Left ventricle myocardium inferior (tissue), 1 donor: ENCODE results near the gene PER2. TPM values are rescaled to one million over a fixed set of nuclear protein-coding genes. Genes with fewer than 3 reads are reported as not detected.
A peak's percentile ranks its signal among the peaks of the same experiment; 100 is the strongest.
"Not testable (repeated sequence)": the region's sequence is repeated elsewhere in the genome, so short reads cannot be mapped to it uniquely, and the experiment has no call there.

ENCODE experiments used
- DNase-seq: peaks from one replicate; pipeline ENCODE4 v3.0.0-alpha.2; 2020
- H3K27ac ChIP-seq: fragments of 200-600 bp; replicated peaks from 2 replicates; pipeline ENCODE4 v1.8.0; 2021
- H3K27me3 ChIP-seq: fragments of 200-600 bp; 2 replicates; pipeline ENCODE4 v1.8.0; 2021; ENCODE audit warnings: low read depth
- H3K36me3 ChIP-seq: fragments of 200-600 bp; 2 replicates; pipeline ENCODE4 v1.8.0; 2021
- H3K4me1 ChIP-seq: fragments of 200-600 bp; 2 replicates; pipeline ENCODE4 v1.8.0; 2021
- H3K4me3 ChIP-seq: fragments of 200-600 bp; 2 replicates; pipeline ENCODE4 v1.8.0; 2021; ENCODE audit warnings: mild to moderate bottlenecking, moderate library complexity
- H3K9me3 ChIP-seq: fragments of 200-600 bp; replicated peaks from 2 replicates; pipeline ENCODE4 v1.8.0; 2021
- CTCF ChIP-seq: fragments of 200-600 bp; IDR thresholded peaks from 2 replicates; pipeline ENCODE4 v1.8.0; 2021; ENCODE audit warnings: antibody characterized with exemption, mild to moderate bottlenecking, borderline replicate concordance
- intact Hi-C: fragments of 100-400 bp; cut with micrococcal nuclease; formaldehyde crosslinking; loops from one replicate; pipeline ENCODE4 v1.11.0; 2022
- total RNA-seq: library from RNA; stranded (reverse); fragmentation: NEBNext Ultra II Directional; extraction: Animal tissue kit (Norgen Biotek cat#: 25700); gene quantifications from one replicate; pipeline ENCODE4 v1.2.1, GENCODE V29; 2021
- donor health status: DM: no; HTN: yes; CAD: no; lungs with severe emphysema.

The PER2 gene
- total RNA-seq, 1 donor from 2014 or later, result 3.4 TPM

- no peak for TF ChIP-seq CTCF
- Histone ChIP-seq H3K27me3 (no peaks in the 10 kb centered on the region), H3K27ac (no peak overlapping the region), H3K4me3 (no peak overlapping the region), H3K4me1 (peaks cover 34% of the 10 kb centered on the region), H3K36me3 (peaks cover 42% of the 10 kb centered on the region), H3K9me3 (no peaks in the 10 kb centered on the region)
- intact Hi-C loops, result no loop called here
- DNase-seq, result no peak
Observed at GRCh38 chr2:238325694-238326093, 37.3 kb upstream of the PER2 start.

DNA sequence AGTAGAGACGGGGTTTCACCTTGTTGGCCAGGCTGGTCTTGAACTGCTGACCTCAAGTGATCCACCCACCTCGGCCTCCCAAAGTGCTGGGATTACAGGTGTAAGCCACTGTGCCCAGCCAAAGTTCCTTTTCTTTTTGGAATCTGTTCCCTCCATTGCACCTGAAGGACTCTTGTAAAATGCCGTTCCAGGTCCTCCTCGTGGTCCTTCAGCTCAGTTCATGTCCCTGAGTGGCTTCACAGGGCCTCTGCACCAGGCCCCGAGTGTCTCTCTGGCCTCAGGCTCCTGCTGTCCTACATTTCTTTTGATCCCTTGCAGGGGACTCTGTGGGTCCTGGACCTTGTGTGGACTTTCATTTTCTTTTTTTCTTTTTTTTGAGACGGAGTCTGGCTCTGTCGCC is 35.8 kb upstream of the PER2 start:
- intact Hi-C loops, H3K4me3 ChIP-seq, DNase-seq, H3K27ac ChIP-seq, H3K27me3 ChIP-seq, H3K9me3 ChIP-seq: not testable (repeated sequence)
- H3K36me3 ChIP-seq, result peaks cover 35% of the 10 kb centered on the region
- H3K4me1 ChIP-seq, result peaks cover 42% of the 10 kb centered on the region

DNA sequence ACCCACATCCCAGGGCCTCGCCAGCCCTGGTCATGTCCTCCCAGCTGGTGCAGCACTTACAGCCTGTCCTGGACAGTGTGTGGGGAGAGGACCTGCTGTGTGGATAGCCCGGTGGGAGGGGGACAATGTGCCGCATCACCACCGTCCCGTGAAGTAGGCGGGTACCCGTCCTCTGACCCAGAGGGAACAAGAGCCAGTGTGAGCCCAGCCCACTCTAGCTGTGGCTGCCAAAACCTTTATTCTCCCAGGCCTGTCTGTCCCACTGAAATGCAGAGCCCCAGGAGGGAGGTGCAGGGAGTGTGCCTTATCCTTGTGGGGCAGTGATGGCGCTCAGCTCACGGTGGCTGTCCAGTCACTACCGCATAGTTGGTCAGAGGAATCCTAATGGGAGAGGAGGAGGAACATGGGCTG is 33.6 kb upstream of the PER2 start:
- H3K36me3 ChIP-seq, result peaks cover 14% of the 10 kb centered on the region
- no peaks in the 10 kb centered on the region for H3K9me3 ChIP-seq
- TF ChIP-seq CTCF, result no peak
- no peak for DNase-seq
- H3K4me3 ChIP-seq, result peak overlapping the region; percentile 91
- intact Hi-C loops, result no loop called here
- H3K27me3 ChIP-seq, result no peaks in the 10 kb centered on the region
- H3K4me1 ChIP-seq, result peaks cover 42% of the 10 kb centered on the region
- no peak overlapping the region for H3K27ac ChIP-seq

- Histone ChIP-seq H3K4me1 (peaks cover 42% of the 10 kb centered on the region), H3K4me3 (peak overlapping the region; percentile 91), H3K27me3 (no peaks in the 10 kb centered on the region), H3K36me3 (peaks cover 8% of the 10 kb centered on the region), H3K27ac (no peak overlapping the region), H3K9me3 (no peaks in the 10 kb centered on the region)
- no peak for DNase-seq
- intact Hi-C loops, result no loop called here
- TF ChIP-seq CTCF, result no peak
Observed at GRCh38 chr2:238321467-238321866, 33.1 kb upstream of the PER2 start.

DNA sequence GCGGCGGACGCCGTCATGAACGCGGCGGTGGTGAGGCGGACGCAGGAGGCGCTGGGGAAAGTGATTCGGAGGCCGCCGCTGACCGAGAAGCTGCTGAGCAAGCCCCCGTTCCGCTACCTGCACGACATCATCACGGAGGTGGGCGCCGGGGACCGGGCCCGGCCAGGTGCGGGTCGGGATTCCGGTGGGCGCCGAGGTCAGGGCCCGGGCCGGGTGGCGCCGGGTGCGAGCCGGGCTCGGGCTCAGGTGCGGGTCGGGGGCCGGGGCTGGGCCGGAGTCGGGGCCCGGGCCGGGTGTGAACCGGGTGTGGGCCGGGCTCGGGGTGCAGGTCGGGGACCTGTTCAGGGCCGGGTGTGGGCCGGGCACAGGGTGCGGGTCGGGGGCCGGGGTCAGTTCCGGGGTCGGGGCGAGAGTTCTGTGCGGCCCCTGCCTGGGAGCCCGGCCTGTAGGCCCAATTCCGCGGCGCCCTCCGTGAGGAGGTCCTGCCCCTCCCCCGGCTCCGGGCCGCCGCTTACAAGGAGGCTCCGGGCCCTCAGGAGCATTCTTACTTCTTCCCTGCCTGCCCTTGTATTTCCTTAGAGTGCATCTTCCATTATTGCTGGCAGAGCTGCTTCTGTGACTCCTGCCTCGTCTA is 32.4 kb upstream of the PER2 start:
- TF ChIP-seq CTCF, result no peak
- peak; percentile 21 for DNase-seq
- peaks cover 4% of the 10 kb centered on the region for H3K27me3 ChIP-seq
- intact Hi-C loops, result no loop called here
- H3K4me1 ChIP-seq, result peaks cover 42% of the 10 kb centered on the region
- peaks cover 1% of the 10 kb centered on the region for H3K36me3 ChIP-seq
- no peaks in the 10 kb centered on the region for H3K9me3 ChIP-seq
- peak overlapping the region; percentile 58 for H3K27ac ChIP-seq
- H3K4me3 ChIP-seq, result peak overlapping the region; percentile 91

DNA sequence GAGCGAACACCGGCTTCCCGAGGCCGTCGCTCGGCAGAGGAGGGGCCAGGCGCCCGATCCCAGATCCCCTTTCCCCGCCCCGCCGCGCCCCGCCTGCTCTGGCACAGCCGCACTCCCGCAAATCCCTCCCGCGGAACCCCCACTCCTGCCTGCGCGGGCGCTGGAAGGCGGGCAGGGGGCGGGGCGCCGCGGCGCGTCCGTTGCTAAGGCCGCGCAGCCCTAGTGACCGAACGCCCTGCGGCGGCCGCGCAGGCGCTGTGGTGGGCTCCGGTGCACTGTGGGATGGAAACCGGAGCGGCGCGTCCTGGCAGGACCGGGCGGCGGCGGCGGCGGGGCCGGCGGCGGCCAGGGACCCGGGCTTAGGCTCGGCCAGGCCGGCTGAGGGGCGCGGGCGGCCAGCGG is 31.8 kb upstream of the PER2 start, which contains the start of gene TRAF3IP1:
TRAF3IP1 (plus strand) TSS at position 273 of the 402 bp plus-strand sequence. CDS start 145 bp downstream, outside the sequence.
- DNase-seq, result peak; percentile 95
- intact Hi-C loops, result no loop called here
- TF ChIP-seq CTCF, result no peak
- H3K27me3 ChIP-seq, result peaks cover 9% of the 10 kb centered on the region
- H3K4me1 ChIP-seq, result peaks cover 42% of the 10 kb centered on the region
- H3K9me3 ChIP-seq, result no peaks in the 10 kb centered on the region
- no peaks in the 10 kb centered on the region for H3K36me3 ChIP-seq
- H3K27ac ChIP-seq, result peak within 1 kb of the TSS; percentile 61
- peak within 1 kb of the TSS; percentile 91 for H3K4me3 ChIP-seq
